HG03045 (cell line): ENCODE results near the gene CLEC3B.
"Not testable (repeated sequence)": the region's sequence is repeated elsewhere in the genome, so short reads cannot be mapped to it uniquely, and the experiment has no call there.

Experiments
- ATAC-seq: cut with Tn5 transposase; IDR thresholded peaks from one replicate; pipeline ENCODE4 v1.9.1; 2021; ENCODE audit warnings: mild to moderate bottlenecking, moderate library complexity; ENCODE audit not compliant: unreplicated experiment

Gene CLEC3B

DNA sequence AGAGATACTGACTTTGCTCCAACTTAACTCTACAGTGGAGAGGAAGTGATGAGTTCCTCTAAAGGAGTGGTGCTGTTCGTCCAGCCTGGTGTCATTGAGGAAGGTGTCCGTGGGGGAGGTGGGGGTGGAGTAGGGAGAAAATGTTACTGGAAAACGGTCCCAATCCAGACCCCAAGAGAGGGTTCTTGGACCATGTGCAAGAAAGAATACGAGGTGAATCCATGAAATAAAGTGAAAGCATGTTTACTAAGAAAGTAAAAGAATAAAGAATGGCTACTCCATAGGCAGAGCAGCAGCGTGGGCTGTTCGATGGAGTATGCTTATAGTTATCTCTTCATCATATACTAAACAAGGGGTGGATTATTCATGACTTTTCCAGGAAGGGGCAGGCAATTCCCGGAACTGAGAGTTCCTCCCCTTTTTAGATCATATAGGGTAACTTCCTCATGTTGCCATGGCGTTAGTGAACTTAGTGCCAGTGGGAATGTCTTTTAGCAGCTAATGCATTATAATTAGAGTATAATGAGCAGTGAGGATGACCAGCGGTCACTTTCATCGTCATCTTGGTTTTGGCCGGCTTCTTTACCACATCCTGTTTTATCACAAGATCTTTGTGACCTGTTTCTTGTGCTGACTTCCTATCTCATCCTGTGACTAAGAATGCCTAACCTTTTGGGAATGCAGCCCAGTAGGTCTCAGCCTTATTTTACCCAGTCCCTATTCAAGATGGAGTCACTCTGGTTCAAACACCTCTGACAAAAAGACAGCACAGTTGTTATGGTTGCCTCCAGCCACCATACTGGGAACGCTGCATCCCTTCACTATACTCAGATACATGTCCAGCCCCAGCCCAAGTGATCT, 38.6 kb downstream of the CLEC3B start:
- ATAC-seq, result no peak

DNA sequence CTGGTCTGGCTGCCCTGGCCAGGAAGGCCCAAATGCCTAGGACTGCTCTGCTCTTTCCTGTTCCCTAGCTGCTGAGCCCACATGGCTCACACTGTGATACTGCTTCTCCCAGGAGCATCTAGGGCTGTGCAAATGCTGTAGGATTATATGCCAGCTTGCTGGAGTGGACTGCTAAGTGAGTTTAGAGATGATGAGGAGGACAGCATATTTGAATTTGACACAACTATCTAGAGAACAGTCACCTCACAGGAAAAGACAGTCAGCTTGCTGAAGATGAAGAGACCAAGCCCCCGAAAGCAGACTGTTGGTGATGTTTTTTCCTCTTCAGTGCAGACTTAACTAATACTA, 39.2 kb downstream of the CLEC3B start:
- ATAC-seq, result no peak

DNA sequence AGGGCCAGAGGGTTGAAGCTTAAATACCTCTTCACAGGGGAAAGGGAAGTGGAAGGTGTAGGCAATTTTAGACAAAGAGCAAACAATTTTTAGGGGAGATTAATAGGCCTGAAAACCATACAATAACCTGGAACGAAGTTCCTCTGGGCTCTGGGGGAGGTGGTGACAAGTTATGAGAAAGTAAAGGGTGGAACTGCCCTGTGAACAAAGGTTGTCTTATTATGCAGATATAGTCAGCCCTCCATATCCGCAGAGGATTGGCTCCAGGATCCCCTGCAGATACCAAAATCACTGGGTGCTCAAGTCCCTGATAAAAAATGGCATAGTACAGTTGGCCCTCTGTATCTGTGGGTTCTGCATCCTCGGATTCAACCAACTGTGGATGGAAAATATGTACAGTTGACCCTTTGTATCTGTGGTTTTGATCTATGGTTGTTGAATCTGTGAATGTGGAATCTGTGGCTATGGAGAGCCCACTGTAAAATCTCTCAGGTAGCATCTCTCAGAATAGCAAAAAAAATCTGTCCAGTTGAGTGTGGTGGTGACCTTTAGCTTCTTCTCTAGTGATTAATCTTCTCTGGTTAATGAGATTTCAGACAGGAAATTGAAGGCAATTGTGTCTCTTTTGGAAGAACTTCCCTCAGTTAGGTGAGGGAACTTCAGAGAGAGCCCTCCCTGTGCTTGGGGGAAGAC, 40.2 kb downstream of the CLEC3B start:
- ATAC-seq, result no peak

DNA sequence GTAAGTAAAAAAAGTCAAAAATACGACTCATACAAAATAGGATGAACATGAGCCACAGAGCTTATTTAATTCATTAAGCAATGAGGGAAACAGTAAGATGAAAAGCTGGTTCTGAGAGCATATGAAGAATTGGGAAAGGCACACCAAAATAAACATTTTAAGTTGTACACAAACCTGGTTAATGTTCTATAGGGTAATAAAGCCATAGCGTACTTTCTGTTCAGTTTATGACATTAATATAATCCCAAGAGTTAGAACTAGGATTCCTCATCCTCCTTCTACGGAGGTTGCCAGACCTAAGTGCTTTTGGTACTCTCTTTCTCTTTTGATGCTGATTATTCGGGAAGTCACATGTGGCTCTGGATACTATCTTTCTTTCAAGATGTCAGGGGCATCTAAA, 41.4 kb downstream of the CLEC3B start:
- no peak for ATAC-seq

DNA sequence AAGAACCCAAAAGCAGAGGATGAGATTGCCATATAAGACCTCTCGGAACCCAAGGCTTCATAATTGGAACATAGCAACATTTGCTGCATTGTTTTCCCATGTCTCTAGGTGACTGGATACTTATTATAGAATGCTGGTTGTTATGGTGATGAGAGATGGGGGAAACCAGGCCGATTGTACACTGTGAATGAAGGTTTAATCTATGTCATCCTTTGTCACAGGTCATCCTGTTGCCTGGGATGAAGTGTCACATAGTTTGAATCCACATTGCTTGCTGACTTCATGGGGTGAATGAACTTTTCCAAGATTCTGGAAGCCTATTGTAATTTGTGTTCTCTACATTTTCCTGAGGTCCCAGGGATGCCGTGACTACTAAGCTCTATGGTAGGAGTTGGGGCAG, 41.8 kb downstream of the CLEC3B start:
- no peak for ATAC-seq

DNA sequence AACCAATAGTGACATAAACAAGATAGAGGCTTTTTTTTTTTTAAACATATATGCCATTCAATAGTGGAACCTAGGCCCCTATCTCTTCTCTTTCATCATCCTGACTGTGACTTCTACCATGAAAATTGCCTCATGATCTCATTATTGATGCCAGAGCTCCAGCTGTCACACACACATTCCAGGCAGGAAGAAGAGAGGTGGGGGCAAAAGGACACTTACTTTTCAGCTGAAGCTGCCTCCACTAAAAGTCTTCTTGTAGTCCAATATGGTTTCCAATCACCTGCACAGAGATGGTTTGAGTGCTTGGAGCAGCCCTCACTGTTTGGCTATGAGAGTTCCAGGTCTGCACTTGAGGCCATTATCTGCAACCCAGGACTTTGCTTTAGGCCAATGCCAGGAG, 45.0 kb downstream of the CLEC3B start:
- no peak for ATAC-seq

DNA sequence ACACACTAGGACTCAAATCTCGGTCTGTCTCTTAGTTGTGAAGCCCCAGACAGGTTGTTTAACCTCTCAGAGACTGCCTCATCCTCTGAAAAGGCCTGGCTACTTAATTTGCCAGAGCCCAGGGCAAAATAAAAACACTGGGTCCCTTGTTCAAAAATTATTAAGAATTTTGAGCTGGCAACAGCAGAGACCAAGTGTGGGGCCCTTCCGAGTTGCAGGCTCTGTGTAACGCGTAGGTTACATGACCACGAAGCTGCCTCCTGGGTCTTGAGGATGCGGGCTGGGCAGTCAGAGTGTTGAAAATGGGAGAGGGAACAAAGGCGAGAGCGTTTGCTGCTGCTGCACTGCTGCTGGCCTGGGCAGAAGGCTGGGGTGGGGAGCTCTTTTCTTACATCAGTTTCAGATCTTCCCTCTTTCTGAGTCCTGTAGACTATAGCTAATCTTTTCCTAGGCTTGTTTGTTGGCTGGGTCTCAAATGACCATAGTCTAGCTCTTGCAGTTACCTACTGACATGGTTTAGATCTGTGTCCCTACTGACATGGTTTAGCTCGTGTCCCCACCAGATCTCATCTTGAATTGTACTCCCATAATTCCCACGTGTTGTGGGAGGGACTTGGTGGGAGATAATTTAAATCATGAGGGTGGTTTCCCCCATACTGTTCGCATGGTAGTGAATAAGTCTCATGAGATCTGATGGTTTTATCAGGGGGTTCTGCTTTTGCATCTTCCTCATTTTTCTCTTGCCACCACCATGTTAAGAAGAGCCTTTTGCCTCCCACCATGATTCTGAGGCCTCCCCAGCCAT, 49.9 kb downstream of the CLEC3B start:
- no peak for ATAC-seq

DNA sequence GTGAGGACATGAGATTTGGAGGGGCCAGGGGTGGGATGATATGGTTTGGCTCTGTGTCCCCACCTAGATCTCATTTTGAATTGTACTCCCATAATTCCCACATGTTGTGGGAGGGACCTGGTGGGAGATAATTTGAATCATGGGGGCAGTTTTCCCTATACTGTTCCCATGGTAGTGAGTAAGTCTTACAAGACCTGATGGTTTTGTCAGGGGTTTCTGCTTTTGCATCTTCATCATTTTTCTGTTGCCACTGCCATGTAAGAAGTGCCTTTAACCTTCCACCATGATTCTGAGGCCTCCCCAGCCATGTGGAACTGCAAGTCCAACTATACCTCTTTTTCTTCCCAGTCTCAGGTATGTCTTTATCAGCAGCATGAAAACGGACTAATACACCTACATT, 52.2 kb downstream of the CLEC3B start:
- not testable (repeated sequence) for ATAC-seq

DNA sequence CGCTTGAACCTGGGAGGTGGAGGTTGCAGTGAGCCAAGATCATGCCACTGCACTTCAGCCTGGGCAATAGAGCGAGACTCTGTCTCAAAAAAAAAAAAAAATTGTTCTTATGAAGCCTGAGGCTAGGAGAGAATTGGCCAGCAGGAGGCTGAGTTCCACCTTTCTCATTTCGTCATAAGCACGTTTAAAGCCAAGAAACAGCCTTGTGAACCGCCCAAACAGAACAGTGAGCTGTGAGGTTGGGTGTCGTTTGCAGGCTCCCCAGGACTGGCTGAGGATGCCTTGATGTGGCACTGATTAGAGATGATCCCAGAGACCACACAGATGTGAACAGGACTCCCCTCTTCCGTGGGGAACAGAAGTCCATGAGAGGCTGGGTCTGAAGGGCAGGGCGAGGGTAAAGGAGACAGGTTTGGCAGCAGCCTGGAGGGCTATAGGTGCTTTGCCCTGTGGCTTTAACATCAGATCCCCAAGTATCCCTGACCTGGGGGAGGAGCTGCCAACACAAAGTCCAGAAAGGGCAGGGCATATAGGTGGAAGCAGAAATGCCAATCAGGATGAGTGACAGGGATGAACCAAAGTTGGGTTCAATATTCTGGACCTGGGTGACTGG, 52.9 kb downstream of the CLEC3B start:
- no peak for ATAC-seq

DNA sequence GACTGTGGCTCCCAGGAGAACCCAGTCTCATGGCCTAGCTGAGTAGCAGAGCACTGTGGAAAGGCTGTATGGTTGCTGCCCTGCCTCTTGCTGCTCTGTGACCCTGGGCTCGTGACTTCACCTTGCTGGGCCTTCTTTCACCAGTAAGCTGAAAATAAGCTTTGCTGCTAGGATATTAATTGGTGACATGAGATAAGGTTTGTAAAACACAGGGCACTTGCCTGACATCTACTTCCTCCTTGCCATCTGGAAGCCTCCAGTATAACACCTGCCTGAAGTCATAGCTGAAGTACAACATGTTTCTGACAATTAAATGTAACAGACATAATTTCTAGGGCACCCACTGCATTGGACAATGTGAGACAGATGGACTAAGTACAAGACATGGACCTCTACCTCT, 53.6 kb downstream of the CLEC3B start:
- no peak for ATAC-seq

DNA sequence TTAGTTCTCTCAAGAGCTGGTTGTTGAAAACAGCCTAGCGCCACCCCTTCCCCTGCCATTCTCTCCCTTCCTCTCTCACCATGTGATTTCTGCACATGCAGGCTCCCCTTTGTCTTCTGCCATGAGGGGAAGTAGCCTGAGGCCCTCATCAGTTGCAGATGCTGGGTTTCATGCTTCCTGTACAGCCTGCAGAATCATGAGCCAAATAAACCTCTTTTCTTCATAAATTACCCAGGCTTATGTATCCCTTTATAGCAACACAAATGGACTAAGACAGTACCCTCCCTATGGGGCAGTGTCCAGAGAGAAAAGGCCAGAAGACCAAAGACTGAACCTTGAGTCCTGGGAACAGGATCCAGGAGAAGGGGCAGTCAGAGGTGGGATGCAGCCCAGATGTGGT, 54.7 kb downstream of the CLEC3B start:
- ATAC-seq, result no peak

DNA sequence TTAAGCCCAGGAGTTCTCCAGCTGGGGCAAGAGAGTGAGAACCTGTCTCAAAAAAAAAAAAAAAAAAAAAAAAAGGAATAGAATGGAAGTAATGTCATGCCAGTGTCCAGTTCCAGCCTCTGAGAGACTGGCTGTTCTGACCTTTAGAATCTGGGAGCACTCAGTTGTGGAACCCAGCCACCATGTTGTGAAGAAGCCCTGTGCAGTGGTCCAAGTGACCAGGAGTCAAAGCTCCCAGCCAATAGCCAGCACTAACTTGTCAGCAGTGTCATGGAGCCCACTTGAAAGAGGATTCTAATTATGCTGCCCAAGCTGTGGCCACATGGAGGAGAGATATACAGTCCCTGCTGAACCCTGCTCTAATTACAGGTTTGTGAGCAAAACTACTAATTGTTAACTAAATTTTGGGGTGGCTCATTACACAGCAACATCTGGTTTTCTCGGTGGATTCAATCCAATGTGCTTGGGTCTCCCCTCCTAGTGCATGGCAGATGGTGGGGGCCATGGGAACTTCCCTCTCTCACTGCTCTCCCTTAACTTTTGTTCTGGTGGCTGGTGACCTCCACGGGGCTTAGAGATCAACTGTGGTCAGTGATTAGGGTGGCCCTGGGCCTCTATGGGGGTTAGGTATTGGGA, 55.5 kb downstream of the CLEC3B start:
- no peak for ATAC-seq

DNA sequence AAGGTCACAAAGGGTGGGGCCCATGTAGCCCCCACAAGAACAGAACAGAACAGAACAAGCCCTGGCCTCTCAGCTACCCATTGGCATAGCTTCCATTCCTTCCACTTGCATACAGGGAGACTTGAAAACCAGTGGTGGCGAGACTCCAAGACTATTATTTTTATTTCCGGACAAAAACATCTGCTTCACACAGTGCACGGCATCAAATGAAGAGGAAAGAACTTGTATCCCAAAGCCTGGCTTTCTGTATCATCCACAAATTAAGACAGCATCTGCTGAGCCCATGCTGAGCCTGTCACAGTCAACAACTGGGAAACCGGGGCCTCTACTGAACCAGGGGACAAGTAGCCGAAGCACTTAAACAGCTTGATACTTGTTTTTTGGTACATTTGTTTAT, 56.0 kb downstream of the CLEC3B start:
- no peak for ATAC-seq

DNA sequence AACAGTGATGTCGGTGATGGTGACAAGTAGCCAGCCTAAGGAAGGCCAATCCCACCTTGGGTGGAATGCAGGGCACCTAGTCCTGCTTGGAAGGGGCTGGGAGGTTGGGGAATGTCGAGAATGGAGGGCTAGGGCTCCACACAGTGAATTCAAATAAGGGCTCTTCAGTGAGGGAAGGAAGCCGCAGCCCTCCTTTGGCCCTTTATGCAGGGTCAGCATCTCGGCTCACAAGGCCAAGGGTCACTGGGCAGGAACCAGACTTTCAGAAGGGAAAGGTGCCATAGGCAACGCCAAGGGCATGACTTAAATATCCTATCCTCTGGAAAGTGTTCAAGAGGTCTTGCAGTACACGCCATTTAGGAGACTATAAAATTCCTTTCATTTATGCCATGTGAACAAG, 56.9 kb downstream of the CLEC3B start:
- no peak for ATAC-seq

DNA sequence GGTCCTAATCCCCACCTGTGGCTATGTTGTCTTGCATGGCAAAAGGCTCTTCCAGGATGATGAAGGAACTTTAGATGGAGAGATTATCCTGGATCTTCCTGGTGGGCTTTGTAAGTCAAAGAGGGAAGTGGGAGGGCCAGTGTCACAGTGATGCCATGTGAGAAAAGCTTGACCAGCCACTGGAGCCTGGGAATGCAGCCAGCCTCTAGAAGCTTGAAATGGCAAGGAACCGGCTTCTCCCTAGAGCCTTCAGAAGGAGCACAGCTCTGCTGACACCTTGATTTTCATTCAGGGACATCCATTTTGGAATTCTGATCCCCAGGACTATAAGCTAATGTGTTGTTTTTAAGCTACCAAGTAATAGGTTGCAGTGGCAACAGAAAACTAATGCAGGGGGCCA, 58.3 kb downstream of the CLEC3B start:
- no peak for ATAC-seq

DNA sequence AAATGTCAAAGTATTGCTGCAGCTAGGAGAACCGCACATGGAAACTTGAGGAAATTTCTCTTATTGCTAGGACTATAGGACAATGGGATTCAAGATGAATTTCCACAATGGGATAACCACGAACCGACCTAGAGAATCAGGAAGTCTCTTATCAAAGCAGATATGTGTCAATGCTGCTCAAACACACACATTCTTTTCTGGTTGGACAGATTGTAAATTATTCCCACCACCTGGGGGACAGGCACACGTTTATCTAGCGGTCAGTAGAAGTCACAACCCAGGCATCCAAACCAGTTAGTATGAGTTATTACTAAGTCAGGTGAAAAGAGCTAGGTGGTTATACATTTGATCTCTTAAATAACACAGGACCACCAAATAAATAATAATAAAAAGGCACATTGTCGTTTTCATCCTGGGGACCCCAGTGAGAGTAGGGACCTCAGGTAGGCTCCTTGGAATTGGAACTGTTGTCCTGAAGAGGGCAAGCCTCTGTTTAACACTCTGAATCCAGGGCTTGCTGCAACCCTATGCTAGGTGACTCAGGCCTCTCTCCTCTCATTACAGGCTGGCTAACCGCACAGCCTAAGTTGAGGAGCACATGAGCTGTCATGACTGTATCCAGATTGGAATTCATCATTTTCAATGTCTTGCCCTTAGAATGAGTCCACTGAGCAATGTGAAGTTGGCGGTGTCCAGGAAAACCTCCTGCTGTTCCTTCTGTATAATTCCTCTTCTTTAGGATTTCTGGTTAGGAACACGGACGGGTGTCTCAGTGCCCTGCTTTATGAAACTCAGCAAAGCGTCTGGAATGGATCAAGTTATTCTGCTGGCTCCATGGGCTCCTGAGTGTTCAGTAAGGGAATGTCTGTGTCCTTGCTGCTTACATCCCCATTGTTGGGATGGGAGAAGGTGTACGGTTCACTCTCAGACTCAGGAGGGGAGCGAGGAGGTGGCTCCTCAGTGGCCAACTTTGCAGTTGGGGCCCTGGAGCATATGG, 59.0 kb downstream of the CLEC3B start:
- ATAC-seq, result no peak
